ENCODE results near the gene ACTN4. TPM values are rescaled to one million over a fixed set of nuclear protein-coding genes. Genes with fewer than 3 reads are reported as not detected.
"Not testable (repeated sequence)": the region's sequence is repeated elsewhere in the genome, so short reads cannot be mapped to it uniquely, and the experiment has no call there.

The ACTN4 gene
- total RNA-seq, 1 donor from 2014 or later = 197 TPM

DNA sequence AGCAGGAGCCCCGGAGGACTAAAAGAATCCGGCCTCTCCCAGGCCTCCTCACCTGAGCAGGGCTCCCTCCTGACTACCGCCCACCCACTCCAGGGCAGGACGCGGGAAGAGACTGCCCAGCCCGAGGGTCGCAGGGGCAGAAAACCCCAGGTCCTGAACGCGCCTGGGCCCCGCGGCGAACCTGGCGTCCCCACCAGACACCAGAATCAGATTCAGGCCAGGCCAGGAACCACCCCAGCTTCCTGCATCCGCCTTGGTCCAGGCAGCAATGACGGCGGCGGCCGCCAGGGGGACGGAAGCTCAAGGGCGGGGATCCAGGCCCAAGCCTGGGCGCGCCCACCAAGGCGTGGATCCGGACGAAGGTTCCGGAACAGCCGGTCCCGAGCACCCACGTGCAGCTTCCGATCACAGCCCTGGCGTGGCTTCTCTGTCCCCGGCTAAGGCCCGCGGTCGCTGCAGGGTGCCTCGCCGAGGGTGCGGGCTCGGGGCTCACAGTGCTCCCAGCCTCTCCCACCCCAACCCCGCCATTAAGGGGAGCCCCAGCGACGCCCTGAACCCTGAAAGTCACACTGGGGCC, 122.3 kb downstream of the ACTN4 start:
- CTCF ChIA-PET = interaction anchor here (0.7 to 2.1 kb wide), 12 partner anchors 8 to 161 kb away, joined by 3 to 11 read pairs (median 5); partner anchors contain the start of genes ECH1, MRPS12, NFKBIB and SARS2
- intact Hi-C loops (cut with micrococcal nuclease) = loop anchor here (2.0 kb wide), 4 partner anchors 33 to 161 kb away; partner anchors contain the start of genes ECH1, MRPS12 and SARS2
- DNase-seq = peak; percentile 94
- peak; percentile 59 for TF ChIP-seq CTCF (IDR thresholded peaks at IDR 0.05)
- H3K9me3 Mint-ChIP-seq = no peaks in the 10 kb centered on the region
- peak overlapping the region; percentile 68 for H3K4me3 Mint-ChIP-seq
- no peaks in the 10 kb centered on the region for H3K27me3 Mint-ChIP-seq
- peak overlapping the region; percentile 78 for H3K27ac Mint-ChIP-seq
- POLR2A ChIA-PET = interaction anchor here (0.6 to 2.0 kb wide), 27 partner anchors 14 to 1178 kb away, joined by 3 to 30 read pairs (median 8); partner anchors contain the start of genes ACTN4, ECH1, EIF3K and FAM98C
- peaks cover 11% of the 10 kb centered on the region for H3K4me1 Mint-ChIP-seq
- no peaks in the 10 kb centered on the region for H3K36me3 Mint-ChIP-seq (ENCODE audit: low read depth)
- peak; percentile 89 for ATAC-seq (ENCODE audit: low read depth)

- ATAC-seq (ENCODE audit: low read depth); H3K9me3 Mint-ChIP-seq; DNase-seq; intact Hi-C loops (cut with micrococcal nuclease); H3K27ac Mint-ChIP-seq; H3K27me3 Mint-ChIP-seq; H3K36me3 Mint-ChIP-seq (ENCODE audit: low read depth); H3K4me3 Mint-ChIP-seq: not testable (repeated sequence)
- POLR2A ChIA-PET = interaction anchor here (0.6 to 2.0 kb wide), 22 partner anchors 16 to 368 kb away, joined by 3 to 30 read pairs (median 8); partner anchors contain the start of genes ACTN4, ECH1, EIF3K and FAM98C
- peaks cover 11% of the 10 kb centered on the region for H3K4me1 Mint-ChIP-seq
- CTCF ChIA-PET = interaction anchor here (0.7 to 2.1 kb wide), 11 partner anchors 9 to 160 kb away, joined by 3 to 11 read pairs (median 5); partner anchors contain the start of genes ECH1, MRPS12, NFKBIB and SARS2
Measured at GRCh38 chr19:38770228-38770948, 122.9 kb downstream of the ACTN4 start.

- POLR2A ChIA-PET; DNase-seq; H3K27ac Mint-ChIP-seq; H3K9me3 Mint-ChIP-seq; CTCF ChIA-PET; H3K27me3 Mint-ChIP-seq; H3K4me3 Mint-ChIP-seq; H3K36me3 Mint-ChIP-seq (ENCODE audit: low read depth); intact Hi-C loops (cut with micrococcal nuclease): not testable (repeated sequence)
- ATAC-seq (ENCODE audit: low read depth) = peak; percentile 75
- peaks cover 11% of the 10 kb centered on the region for H3K4me1 Mint-ChIP-seq
Measured at GRCh38 chr19:38770949-38771275, 123.5 kb downstream of the ACTN4 start.

- H3K36me3 Mint-ChIP-seq (ENCODE audit: low read depth); POLR2A ChIA-PET; ATAC-seq (ENCODE audit: low read depth); H3K9me3 Mint-ChIP-seq; H3K4me3 Mint-ChIP-seq; H3K27ac Mint-ChIP-seq; CTCF ChIA-PET; H3K27me3 Mint-ChIP-seq; DNase-seq; intact Hi-C loops (cut with micrococcal nuclease): not testable (repeated sequence)
- H3K4me1 Mint-ChIP-seq = peaks cover 11% of the 10 kb centered on the region
Measured at GRCh38 chr19:38771569-38771968, 124.1 kb downstream of the ACTN4 start.

GRCh38 chr19:38773469-38774177, 126.2 kb downstream of the ACTN4 start, which contains the start of gene LGALS7:
Gene LGALS7, minus strand, starts transcription at chr19:38773517. Its CDS starts 25 bp downstream, at chr19:38773492.
- Mint-ChIP-seq H3K4me1 (peaks cover 9% of the 10 kb centered on the region), H3K27me3 (peaks cover under 1% of the 10 kb centered on the region), H3K36me3 (ENCODE audit: low read depth) (no peaks in the 10 kb centered on the region), H3K27ac (no peak within 1 kb of the TSS), H3K4me3 (no peak within 1 kb of the TSS), H3K9me3 (no peaks in the 10 kb centered on the region)
- TF ChIP-seq CTCF (IDR thresholded peaks at IDR 0.05) = no peak
- CTCF ChIA-PET = no interaction called here
- POLR2A ChIA-PET = no interaction called here
- no peak for DNase-seq
- no peak for ATAC-seq (ENCODE audit: low read depth)
- intact Hi-C loops (cut with micrococcal nuclease) = no loop called here

DNA sequence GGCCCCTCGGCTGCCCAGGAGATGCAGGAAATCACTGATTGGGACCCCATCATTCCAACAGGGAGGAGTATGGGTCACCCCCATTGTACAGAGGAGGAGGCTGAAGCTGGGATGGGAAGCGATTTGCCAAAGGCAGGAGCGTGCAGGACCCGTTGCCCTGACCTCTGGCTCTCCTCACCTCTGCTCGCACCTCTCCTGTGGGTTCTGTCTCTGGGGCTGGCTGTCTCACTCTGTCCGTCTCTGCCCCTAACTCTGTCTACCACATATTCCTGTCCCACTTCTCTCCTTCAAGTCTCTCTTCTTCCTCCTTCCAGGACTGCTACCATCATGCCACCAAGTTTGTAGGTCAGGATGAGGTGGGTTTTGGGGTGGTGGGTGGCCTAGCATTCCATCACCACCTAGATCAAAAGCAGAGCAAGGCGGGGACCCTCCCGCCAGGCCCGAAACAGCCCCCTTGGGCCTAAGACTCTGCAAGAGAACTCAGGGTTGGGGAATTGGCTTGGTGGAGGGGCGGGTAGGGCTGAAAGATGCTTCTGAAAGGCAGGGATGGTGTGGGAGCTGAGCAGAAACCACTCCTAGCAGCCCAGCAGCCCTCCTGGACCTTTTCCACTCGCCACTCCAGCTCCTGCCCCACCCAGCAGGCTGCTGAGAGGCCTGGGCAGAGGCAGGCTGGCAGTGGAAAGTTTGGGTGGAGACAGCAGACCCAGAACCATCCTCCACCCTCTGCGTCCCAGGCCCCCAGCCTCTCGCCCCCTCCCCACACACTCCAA, 126.9 kb downstream of the ACTN4 start:
- peaks cover 4% of the 10 kb centered on the region for H3K27me3 Mint-ChIP-seq
- no peaks in the 10 kb centered on the region for H3K9me3 Mint-ChIP-seq
- no peak overlapping the region for H3K27ac Mint-ChIP-seq
- no peaks in the 10 kb centered on the region for H3K36me3 Mint-ChIP-seq (ENCODE audit: low read depth)
- DNase-seq (no peak), ATAC-seq (ENCODE audit: low read depth) (no peak)
- TF ChIP-seq CTCF (IDR thresholded peaks at IDR 0.05) = no peak
- intact Hi-C loops (cut with micrococcal nuclease) = no loop called here
- peaks cover 3% of the 10 kb centered on the region for H3K4me1 Mint-ChIP-seq
- CTCF ChIA-PET = no interaction called here
- no peak overlapping the region for H3K4me3 Mint-ChIP-seq
- POLR2A ChIA-PET = interaction anchor here (0.6 to 1.4 kb wide), 2 partner anchors 12 to 14 kb away, joined by 3 read pairs; no protein-coding TSS in a partner anchor
